Fibroblast of villous mesenchyme (primary cell): ENCODE data around the gene KLHL17. TPM values are rescaled to one million over a fixed set of nuclear protein-coding genes. Genes with fewer than 3 reads are reported as not detected.
"Not testable (repeated sequence)": the region's sequence is repeated elsewhere in the genome, so short reads cannot be mapped to it uniquely, and the experiment has no call there.

Source experiments
- DNase-seq: peaks from one replicate; pipeline ENCODE4 v3.0.0-alpha.2; 2010; ENCODE audit warnings: low read depth
- H3K4me3 ChIP-seq: 2 replicates; pipeline ENCODE4 v1.5.1; 2011; ENCODE audit warnings: low read depth, mild to moderate bottlenecking, low read length
- total RNA-seq: library from RNA; depleted of rRNA; stranded (reverse); fragments of >200 nt; gene quantifications from 2 replicates; pipeline ENCODE4 v1.2.3, GENCODE V29; 2012
- TF ChIP-seq, protein P1 (sequence below): IDR thresholded peaks from 2 replicates; pipeline ENCODE4 v1.5.1; 2012; ENCODE audit warnings: low read depth, mild to moderate bottlenecking, low read length; ENCODE audit not compliant: insufficient read depth

Gene KLHL17
- total RNA-seq, 1 donor: 6.0 TPM

DNA sequence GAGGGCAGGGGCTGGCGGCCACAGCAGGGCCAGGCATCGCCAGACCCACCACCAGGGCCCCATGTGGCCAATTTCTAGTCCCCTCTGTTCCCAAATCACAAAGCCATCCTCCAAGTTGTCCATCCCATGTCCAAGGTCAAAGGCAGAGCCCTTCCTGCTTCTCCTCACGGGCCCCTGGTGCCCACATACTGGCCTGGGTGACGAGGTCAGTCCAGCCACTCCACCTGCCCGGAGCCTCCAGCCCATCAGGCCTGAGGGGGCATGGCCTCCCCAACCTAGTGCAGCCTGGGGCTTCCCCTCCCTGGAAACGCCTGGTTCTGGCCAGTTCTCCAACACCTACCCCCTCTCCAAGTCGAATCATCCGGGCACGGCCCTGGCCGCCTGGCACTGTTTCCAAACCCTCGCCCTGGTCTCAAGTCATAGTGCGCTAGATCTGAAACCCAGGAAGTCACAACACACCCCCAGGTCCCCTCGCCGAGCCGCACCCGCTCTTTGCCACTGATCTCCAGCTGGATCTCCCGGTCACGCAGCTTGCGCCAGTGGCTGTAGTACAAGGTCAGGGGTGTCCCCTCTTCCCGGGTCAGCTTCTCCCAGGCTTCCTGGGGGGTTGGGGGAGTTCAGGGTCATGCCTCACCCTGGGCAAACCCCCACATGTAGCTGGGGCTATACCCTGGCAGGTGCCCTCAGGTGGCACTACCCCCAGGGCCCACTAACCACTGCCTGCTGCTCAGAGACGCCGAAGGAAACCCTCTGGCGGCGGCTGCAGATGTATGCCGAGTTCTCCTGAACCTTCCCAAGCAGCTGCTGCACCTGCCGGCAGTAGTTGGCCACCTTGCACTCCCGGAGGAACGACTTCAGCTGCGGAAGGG is 14.5 kb upstream of the KLHL17 start:
- H3K4me3 ChIP-seq: no peak overlapping the region
- TF ChIP-seq, protein P1, sequence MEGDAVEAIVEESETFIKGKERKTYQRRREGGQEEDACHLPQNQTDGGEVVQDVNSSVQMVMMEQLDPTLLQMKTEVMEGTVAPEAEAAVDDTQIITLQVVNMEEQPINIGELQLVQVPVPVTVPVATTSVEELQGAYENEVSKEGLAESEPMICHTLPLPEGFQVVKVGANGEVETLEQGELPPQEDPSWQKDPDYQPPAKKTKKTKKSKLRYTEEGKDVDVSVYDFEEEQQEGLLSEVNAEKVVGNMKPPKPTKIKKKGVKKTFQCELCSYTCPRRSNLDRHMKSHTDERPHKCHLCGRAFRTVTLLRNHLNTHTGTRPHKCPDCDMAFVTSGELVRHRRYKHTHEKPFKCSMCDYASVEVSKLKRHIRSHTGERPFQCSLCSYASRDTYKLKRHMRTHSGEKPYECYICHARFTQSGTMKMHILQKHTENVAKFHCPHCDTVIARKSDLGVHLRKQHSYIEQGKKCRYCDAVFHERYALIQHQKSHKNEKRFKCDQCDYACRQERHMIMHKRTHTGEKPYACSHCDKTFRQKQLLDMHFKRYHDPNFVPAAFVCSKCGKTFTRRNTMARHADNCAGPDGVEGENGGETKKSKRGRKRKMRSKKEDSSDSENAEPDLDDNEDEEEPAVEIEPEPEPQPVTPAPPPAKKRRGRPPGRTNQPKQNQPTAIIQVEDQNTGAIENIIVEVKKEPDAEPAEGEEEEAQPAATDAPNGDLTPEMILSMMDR: no peak
- DNase-seq: no peak

DNA sequence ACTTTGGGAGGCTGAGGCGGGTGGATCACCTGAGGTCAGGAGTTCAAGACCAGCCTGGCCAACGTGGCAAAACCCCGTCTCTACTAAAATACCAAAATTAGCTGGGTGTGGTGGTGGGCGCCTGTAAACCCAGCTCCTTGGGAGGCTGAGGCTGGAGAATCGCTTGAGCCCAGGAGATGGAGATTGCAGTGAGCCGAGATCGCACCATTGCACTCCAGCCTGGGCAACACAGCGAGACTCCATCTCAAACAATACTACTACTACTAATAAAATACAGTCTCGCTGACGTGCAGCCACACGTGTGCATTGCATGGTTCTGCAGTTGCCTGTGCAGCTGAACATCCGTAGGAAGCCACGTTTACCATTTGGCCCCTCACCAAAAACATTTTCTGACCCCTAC is 13.6 kb upstream of the KLHL17 start:
- not testable (repeated sequence) for H3K4me3 ChIP-seq, DNase-seq

DNA sequence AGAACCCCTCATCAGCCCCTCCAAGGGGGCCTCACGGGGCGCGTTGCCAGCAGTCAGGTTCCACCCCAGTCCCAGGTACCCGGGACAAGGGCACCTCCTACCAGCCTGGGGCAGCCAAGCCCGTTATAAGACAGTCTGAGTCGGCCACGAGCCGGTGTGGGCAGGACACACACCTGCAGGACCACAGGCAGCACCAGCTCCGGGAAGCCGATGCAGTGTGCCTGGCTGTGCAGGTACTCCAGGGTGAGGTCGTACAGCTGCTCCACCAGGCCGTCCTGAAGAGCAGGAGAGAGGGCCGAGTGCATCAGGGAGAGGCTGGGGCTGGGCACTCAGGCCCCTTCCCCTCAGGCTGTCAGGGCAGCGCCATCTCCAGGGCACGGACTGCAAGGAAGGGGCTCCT is 12.4 kb upstream of the KLHL17 start:
- TF ChIP-seq, protein P1: no peak
- H3K4me3 ChIP-seq: no peak overlapping the region
- no peak for DNase-seq

- TF ChIP-seq, protein P1: no peak
- DNase-seq: no peak
- H3K4me3 ChIP-seq: no peak overlapping the region
Measured at GRCh38 chr1:950268-950667, 10.1 kb upstream of the KLHL17 start.

DNA sequence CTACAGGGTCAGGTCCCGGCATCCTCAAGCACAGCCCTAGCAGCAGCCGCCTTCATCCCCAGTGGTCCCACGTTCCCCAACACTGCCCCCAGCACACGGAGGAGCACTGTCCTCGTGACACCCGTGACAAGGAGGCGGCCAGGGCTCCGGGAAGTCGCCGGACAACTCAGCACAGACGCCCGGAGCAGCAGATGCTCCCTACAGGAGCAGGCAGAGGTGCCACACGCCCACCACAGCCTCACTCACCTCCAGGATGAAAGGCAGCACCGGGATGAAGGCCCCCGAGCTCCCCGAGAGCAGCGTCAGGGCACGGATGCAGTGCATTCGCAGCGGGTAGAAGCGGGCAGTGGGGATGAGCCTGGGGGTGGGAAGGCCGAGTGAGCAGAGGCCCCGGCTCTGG is 9.5 kb upstream of the KLHL17 start:
- TF ChIP-seq, protein P1: no peak
- no peak overlapping the region for H3K4me3 ChIP-seq
- DNase-seq: no peak

DNA sequence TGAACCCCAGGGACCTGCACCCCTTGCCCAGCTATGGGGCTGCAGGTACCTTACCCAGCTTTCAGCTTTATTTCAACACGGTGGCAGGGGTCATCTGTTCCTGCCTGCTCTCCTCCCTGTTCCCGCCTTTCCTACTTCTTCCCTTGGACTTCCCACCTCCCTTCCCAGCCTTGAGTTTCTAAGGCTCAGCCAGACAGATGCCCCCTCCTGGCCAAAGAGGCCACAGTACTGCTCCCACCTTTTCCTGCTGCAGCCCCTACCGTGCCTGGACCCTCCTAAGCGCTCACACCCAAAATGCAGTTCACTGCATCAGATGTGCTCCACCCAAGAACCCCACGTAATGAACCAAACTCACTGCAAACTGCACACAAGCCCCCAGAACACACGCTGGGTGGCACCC is 9.0 kb upstream of the KLHL17 start:
- H3K4me3 ChIP-seq: no peak overlapping the region
- TF ChIP-seq, protein P1: peak; percentile 50
- peak; percentile 41 for DNase-seq

DNA sequence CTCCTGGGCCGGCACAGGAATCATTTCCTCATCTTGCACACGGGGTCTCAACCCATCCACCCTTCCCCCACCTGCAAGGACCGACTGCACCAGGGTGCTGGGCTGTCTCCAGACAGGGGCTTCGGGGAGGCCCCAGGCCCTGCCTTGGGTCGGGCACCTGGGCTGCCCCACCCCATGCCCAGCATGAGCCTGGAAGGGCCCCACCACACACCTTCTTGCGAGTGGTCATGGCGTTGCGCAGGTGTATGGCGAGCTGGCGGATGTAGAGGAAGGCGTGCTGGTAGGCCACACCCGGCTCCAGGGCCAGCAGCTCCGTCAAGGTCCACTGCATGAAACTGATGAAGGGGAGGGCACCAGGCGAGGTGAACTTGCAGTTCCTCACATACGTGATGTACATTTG is 8.2 kb upstream of the KLHL17 start:
- TF ChIP-seq, protein P1: no peak
- no peak overlapping the region for H3K4me3 ChIP-seq
- no peak for DNase-seq
